ENCODE data around the gene NIM1K. TPM values are rescaled to one million over a fixed set of nuclear protein-coding genes. Genes with fewer than 3 reads are reported as not detected.
"Not testable (repeated sequence)": the region's sequence is repeated elsewhere in the genome, so short reads cannot be mapped to it uniquely, and the experiment has no call there.

The NIM1K gene
- total RNA-seq, 1 experiment from 2014 or later, result not detected

DNA sequence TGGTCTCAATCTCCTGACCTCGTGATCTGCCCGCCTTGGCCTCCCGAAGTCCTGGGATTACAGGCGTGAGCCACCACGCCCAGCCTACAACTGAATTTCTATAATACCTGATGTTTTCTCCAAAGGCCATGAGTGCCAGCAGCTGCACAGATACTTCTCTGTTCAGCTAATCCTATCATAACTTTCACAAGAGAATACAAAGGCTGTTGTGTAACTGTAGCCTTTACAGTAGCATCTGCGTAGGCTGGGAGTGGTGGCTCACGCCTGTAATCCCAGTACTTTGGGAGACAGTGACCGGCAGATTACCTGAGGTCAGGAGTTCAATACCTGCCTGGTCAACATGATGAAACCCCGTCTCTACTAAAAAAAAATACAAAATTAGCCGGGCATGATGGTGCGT is 8.9 kb upstream of the NIM1K start:
- not testable (repeated sequence) for DNase-seq (ENCODE audit: extremely low read depth, low read depth)

DNA sequence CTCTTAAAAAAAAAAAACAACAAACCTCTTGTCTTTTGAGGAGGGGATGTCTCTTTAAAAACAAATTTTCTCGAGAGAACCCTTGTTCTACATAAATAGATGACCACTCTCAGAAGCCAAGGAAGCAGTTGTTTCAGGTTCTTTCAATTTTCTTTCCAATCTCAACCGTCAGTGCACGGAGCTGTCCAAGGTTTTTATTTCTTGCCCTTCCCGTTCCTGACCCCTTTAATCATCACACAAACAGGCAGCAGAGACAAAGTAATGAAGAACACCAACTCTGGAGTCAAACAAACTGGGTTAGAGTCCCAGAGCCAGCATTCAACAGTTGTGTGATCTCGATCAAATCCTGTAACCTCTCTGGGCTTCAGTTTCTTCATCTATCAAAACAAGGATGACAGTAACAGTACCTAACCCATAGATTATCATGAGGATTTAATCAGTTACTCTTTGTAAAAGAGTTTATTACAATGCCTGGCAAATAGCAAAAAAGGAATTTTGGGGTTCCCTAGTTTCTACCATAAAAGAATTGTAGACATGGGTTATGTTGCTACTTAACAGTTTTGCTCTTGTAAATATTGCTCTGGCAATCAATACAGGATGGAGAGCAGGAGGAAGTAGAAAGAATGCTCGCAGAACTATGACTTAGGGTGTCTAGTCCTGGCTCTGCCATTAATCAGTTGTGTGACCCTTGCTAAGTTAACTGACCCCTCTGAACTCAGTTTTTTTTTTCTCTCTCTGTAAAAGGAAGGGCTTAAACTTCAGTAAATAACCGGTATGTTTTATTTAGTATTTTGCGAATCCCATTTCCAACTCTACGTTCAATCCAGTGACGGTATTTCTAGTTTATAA is 1.0 kb upstream of the NIM1K start:
- no peak for DNase-seq (ENCODE audit: extremely low read depth, low read depth)

- DNase-seq (ENCODE audit: extremely low read depth, low read depth), result no peak
Measured at GRCh38 chr5:43192558-43193180, 644 bp downstream of the NIM1K start.

DNA sequence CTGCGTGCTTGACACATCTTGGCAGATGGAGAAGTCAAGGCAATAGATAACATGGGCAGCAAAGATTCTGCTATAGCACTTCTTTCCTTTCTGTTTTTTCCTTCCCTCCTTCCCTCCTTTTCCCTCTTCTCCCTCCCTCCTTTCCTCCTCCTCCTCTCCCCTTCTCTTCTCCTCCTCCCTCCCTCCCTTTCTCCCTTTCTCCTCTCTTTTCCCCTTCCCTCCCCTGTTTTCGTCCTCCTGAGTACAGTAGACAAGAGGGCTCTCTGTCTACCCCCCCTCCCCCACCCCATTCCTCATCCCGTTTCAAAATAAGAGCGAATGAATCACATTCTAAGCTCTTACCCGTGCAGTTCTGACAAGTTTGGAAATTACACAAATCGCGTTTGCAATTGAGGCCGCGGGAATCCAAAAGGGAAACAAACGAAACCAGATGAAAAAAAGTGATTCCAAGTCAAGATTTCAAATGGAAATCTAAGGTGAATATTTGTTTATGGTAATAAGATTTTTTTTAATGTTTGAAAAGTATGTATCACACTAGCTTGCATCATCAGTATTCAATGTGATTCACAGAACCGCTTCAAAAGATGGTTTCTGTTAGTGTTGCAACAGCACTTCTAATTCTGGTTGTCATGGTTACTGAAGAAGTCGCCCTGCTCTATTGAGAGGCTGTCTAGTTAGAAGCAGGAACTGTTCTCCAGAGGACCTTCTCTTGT is 1.3 kb downstream of the NIM1K start:
- DNase-seq (ENCODE audit: extremely low read depth, low read depth), result peak; percentile 20

- no peak for DNase-seq (ENCODE audit: extremely low read depth, low read depth)
Measured at GRCh38 chr5:43193894-43194265, 1.9 kb downstream of the NIM1K start.

DNA sequence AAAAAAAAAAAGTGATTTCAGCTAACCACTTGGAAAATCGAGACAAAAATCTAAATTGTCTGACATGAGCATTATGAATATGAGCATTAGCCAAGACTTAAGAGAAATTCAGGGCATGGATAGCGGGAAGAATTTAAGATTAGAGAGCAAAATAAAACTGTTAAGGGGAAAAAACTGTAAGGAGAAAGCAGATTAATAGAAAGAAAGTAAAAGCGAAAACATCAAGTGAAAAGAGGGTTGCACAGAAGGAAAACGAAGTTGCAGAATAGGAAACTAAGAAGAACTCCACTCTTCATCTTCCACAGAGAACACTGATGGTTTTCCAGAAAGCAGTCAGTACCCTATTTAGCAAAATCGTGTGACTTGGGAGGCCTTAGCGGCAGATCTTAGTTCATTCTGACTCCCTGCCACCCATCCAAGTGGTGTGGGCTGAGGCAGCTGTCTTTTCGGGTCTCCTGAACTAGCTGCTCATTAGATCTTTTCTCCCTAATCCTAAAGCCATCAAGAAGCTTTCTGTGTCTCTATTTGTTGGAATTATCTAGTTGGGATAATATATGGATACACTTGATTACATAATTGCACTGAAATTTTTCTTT is 3.7 kb downstream of the NIM1K start:
- DNase-seq (ENCODE audit: extremely low read depth, low read depth), result no peak

DNA sequence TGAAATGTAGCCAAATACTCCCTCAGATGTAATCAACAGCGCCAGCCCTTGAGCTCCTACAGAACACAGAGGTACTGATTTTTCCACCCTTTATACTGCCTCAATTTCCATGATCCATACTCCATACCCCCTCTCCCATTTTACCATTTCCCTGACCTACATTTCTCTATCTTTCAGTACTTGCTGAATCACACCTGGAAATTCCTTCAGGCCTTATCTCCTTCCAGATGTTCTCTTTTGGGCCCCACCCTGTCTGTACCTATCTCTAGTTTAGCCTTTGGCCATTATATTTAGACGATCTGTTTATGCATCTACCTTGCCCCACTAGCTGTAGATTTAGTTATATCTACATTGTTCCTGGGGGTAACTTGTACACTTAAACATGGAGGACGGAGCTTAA is 5.5 kb downstream of the NIM1K start:
- DNase-seq (ENCODE audit: extremely low read depth, low read depth), result no peak

- DNase-seq (ENCODE audit: extremely low read depth, low read depth), result not testable (repeated sequence)
Measured at GRCh38 chr5:43201442-43201841, 9.4 kb downstream of the NIM1K start.

DNA sequence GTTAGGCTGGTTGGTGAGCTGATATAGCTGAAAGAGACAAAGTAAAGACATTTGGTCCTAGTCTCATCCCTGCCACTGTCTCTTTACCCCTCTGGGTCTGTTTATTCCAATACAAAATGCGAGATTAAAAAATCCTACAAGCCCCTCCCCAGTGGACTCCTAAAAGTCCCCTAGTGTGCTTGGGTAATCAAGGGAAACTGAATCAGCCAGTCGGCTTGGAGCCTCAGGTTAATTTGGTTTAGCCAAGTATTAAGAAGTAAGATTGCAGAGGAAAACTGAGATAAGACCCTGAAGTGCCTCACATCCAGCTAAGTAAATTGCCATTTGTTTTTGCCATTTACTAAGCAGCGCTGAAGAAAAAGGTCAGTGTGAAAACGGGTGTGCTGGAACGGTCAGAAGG is 10.4 kb downstream of the NIM1K start:
- no peak for DNase-seq (ENCODE audit: extremely low read depth, low read depth)

- no peak for DNase-seq (ENCODE audit: extremely low read depth, low read depth)
Measured at GRCh38 chr5:43203373-43203772, 11.3 kb downstream of the NIM1K start.

DNA sequence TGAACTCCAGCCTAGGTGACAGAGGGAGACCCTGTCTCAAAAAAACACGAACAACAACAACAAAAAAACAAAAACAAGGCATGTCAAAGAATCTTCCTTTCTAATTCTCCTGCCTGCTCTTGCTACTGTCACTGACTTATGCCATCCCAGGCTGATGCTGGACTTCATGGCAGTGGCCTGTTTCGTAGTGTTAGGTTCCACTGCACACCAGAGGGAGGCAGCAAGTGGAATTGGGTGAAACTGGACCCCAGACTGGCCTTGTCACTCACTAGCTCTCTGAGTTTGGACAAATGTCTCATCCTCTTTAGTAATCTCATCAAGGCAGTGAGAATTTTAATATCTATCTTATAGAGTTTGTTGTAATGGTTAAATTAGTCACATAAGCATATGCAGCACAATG is 12.9 kb downstream of the NIM1K start:
- DNase-seq (ENCODE audit: extremely low read depth, low read depth), result no peak

DNA sequence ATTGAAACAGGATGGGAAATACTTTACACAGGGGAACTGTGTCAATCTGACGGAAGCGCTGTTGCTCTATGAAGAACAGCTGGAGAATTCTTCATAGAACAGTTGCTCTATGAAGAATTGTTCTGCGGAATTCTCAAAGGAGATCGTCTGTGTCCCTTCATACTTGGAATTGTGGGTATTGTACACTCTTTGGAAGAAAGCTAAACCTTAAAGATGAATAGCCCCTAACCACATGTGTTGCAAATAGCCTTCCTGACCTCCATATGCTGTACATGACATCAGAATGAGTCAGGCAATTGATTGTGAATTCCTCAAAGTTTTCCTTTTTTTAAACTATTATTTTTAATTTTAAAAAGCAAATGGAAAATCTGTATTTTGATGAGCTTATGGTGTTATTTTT is 15.6 kb downstream of the NIM1K start:
- DNase-seq (ENCODE audit: extremely low read depth, low read depth), result no peak

DNA sequence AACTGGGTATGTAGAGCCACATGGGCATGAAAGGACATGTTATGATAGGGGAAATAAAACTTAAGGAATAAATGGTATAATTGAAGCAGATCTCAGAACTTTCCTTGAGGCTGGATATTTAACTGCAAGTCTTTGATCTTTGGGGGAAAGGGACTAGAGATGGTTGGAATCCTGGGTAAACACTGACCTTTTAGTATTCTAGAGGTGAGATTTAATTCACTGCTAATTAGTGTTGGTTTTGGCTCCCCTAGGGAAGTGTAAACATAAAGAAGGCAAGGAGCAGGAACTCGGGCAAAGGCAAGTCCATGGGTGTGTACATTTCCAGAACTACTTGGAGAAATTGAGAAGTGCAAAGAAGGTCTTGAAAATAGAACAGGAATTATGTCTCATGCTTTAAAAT is 16.6 kb downstream of the NIM1K start:
- DNase-seq (ENCODE audit: extremely low read depth, low read depth), result no peak

DNA sequence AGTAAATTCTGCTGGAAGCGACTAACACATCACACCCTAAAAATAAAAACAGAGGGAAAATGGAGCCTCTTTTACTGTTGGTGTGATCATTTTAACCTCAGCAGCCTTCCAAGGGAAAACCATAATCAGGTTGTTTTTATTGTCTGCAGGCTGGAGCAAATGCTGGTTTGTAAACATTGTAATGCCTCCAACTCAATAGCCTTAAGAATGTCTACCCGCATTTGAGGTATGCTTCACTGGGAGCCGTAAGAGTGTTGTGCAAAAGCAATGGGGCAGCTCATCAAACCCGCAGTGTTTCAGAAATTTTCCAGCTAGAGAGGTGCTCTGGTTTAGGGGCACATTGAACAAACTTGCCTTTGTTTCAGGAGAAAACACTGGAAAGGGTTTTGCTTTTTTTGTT is 17.0 kb downstream of the NIM1K start:
- no peak for DNase-seq (ENCODE audit: extremely low read depth, low read depth)

DNA sequence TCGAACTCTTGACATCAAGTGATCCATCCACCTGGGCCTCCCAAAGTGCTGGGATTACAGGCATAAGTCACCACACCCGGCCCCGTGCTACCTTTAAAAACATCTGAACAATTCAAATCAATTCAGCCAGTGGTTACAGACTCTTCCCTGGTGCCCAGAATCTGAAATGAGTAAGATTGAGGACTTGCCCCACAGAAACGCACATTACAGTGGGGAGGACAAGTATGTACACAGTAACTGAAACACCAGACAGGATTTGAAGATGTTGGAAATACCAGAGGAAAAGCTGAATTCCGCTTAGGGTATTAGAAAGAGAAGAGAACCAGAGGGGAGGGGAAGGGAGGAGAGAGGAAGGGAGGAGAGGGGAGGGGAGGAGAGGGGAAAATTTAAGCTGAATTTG is 17.8 kb downstream of the NIM1K start:
- no peak for DNase-seq (ENCODE audit: extremely low read depth, low read depth)

- DNase-seq (ENCODE audit: extremely low read depth, low read depth), result no peak
Measured at GRCh38 chr5:43210570-43210969, 18.5 kb downstream of the NIM1K start.

DNA sequence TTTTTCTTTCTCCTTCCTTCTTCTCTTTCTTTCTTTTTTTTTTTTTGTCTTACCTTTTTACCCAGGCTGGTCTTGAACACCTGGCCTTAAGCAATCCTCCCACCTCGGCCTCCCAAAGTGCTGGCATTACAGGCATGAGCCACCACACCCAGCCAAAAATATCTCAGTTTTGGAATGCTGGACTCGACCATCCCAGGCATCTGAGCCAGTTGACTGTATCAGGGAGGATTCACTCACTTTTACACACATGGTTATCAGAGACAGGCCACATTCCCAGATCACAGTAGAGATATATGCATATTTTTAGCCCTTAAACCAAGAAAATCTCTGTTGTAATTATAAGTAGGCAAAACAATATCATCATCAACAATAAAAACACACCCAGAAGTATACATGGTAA is 21.9 kb downstream of the NIM1K start:
- no peak for DNase-seq (ENCODE audit: extremely low read depth, low read depth)

- no peak for DNase-seq (ENCODE audit: extremely low read depth, low read depth)
Measured at GRCh38 chr5:43215073-43215631, 23.1 kb downstream of the NIM1K start.

GRCh38 chr5:43216941-43217340 is 24.9 kb downstream of the NIM1K start:
- no peak for DNase-seq (ENCODE audit: extremely low read depth, low read depth)

- no peak for DNase-seq (ENCODE audit: extremely low read depth, low read depth)
Measured at GRCh38 chr5:43219120-43219519, 27.1 kb downstream of the NIM1K start.

DNA sequence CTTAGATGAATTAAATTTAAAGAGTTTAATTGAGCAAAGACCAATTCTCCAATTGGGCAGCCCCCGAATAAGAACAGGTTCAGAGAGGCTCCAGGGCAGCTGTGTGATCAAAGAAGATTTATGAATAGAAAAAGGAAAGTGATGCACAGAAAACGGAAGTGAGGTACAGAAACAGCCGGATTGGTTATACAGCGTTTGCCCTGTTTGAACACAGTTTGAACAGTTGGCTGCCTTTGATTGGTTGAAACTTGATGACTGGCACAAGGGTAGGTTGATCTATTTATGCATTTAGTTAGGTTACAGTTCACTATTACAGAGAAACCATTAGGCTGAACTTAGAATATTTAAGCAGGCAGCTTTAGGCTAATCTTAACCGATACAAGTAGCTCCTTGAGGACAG is 29.5 kb downstream of the NIM1K start:
- DNase-seq (ENCODE audit: extremely low read depth, low read depth), result no peak
